A549 (cell line): ENCODE measurements around the gene LRRC3C.

ENCODE experiments used
- BHLHE40 ChIP-seq: IDR thresholded peaks from 2 replicates; pipeline ENCODE4 v1.6.1; 2012; ENCODE audit warnings: low read depth, low read length, inconsistent platforms
- CBX8 ChIP-seq: fragments of 200-600 bp; sonication (generic); IDR thresholded peaks from 2 replicates; pipeline ENCODE4 v1.6.1; 2016
- CHD4 ChIP-seq: fragments of 200-600 bp; sonication (generic); IDR thresholded peaks from 2 replicates; pipeline ENCODE4 v1.6.1; 2016; ENCODE audit warnings: antibody characterized with exemption, mild to moderate bottlenecking, borderline replicate concordance
- CTCF ChIP-seq: fragments of >200 bp; sonication (Bioruptor Twin); formaldehyde crosslinking; IDR thresholded peaks from 3 replicates; pipeline ENCODE4 v1.5.1; 2016
- EHMT2 ChIP-seq: fragments of 200-600 bp; sonication (generic); IDR thresholded peaks from 2 replicates; pipeline ENCODE4 v1.6.1; 2016; ENCODE audit warnings: antibody characterized with exemption, low read depth, mild to moderate bottlenecking, moderate library complexity
- EP300 ChIP-seq, 2 experiments: fragments of >200 bp; sonication (Bioruptor Twin); formaldehyde crosslinking; IDR thresholded peaks; 2 replicates in 1 of 2; 3 replicates in 1 of 2; pipeline ENCODE4 v1.6.1; 2016 to 2017
- HMGXB4 ChIP-seq: fragments of 250-450 bp; sonication (Bioruptor Pico); IDR thresholded peaks from 2 replicates; pipeline ENCODE4 v1.5.0; 2021; ENCODE audit warnings: mild to moderate bottlenecking, moderate library complexity, borderline replicate concordance
- MAZ ChIP-seq: fragments of 150-350 bp; IDR thresholded peaks from 2 replicates; pipeline ENCODE4 v1.6.1; 2014; ENCODE audit warnings: antibody characterized with exemption, low read depth, low read length, borderline replicate concordance
- NPAS2 ChIP-seq: fragments of 250-450 bp; sonication (Bioruptor Pico); IDR thresholded peaks from 2 replicates; pipeline ENCODE4 v1.8.0; 2022; ENCODE audit warnings: mild to moderate bottlenecking, moderate library complexity, borderline replicate concordance
- POLR2A ChIP-seq: IDR thresholded peaks from 2 replicates; pipeline ENCODE4 v1.6.1; 2012; ENCODE audit warnings: mild to moderate bottlenecking, low read length
- RAD21 ChIP-seq, 2 experiments: fragments of >200 bp in 1 of 2; sonication (Bioruptor Twin) in 1 of 2; formaldehyde crosslinking in 1 of 2; IDR thresholded peaks in 1 of 2; conservative IDR thresholded peaks in 1 of 2; 2 replicates in 1 of 2; 3 replicates in 1 of 2; pipeline ENCODE4 v1.6.1; 2012 to 2018; ENCODE audit warnings: inconsistent platforms in 1 of 2
- RARB ChIP-seq: fragments of 250-450 bp; sonication (Bioruptor Pico); IDR thresholded peaks from 2 replicates; pipeline ENCODE4 v1.8.0; 2021; ENCODE audit warnings: mild to moderate bottlenecking, moderate library complexity
- RFX5 ChIP-seq: fragments of 450-650 bp; IDR thresholded peaks from 2 replicates; pipeline ENCODE4 v1.7.1; 2014; ENCODE audit warnings: antibody characterized with exemption, mild to moderate bottlenecking, moderate library complexity
- TF ChIP-seq, protein P1 (sequence below): fragments of 150-350 bp; IDR thresholded peaks from 2 replicates; pipeline ENCODE4 v1.6.1; 2014; ENCODE audit warnings: low read depth, mild to moderate bottlenecking, low read length

- no peak for TF ChIP-seq POLR2A
- no peak for TF ChIP-seq CTCF
- no peak for TF ChIP-seq RAD21 (conservative IDR thresholded peaks at IDR 0.05 in 1 of 2, IDR thresholded peaks at IDR 0.05 in 1 of 2)
- no peak for TF ChIP-seq HMGXB4 (CRISPR knock-in tag)
- no peak for TF ChIP-seq RFX5
- no peak for TF ChIP-seq BHLHE40
- no peak for TF ChIP-seq EP300 (IDR thresholded peaks at IDR 0.05)
- TF ChIP-seq MAZ = no peak
- TF ChIP-seq CBX8 = no peak
- TF ChIP-seq NPAS2 (CRISPR knock-in tag) = no peak
- TF ChIP-seq, protein P1, sequence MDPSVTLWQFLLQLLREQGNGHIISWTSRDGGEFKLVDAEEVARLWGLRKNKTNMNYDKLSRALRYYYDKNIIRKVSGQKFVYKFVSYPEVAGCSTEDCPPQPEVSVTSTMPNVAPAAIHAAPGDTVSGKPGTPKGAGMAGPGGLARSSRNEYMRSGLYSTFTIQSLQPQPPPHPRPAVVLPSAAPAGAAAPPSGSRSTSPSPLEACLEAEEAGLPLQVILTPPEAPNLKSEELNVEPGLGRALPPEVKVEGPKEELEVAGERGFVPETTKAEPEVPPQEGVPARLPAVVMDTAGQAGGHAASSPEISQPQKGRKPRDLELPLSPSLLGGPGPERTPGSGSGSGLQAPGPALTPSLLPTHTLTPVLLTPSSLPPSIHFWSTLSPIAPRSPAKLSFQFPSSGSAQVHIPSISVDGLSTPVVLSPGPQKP = no peak
- TF ChIP-seq RARB (CRISPR knock-in tag) = no peak
- no peak for TF ChIP-seq CHD4
- TF ChIP-seq EHMT2 = no peak
These were observed 41.2 kb downstream of the LRRC3C start for GRCh38 chr17:39968761-39969160.
